ENCODE results near the gene PRPSAP1.
"Not testable (repeated sequence)": the region's sequence is repeated elsewhere in the genome, so short reads cannot be mapped to it uniquely, and the experiment has no call there.

Gene PRPSAP1

DNA sequence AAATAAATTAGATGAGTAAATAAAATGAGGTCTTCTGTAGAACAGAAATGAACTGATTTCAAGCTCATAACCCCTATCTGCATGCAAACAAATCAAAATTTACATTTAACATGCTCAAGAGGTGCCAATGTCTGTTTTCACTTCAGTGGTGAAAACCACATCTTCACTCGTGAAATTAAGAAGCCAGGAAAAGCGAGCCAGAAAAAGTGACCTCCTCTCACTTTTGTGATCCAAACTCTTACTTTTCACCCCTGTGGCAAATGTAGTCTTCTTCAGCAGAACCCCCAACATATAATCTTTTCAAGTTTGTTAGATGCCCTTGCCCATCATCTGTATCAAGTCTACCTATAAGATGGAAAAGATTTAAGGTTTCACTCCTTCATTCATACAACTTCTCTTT, 36.2 kb downstream of the PRPSAP1 start:
- DNase-seq, result no peak

DNA sequence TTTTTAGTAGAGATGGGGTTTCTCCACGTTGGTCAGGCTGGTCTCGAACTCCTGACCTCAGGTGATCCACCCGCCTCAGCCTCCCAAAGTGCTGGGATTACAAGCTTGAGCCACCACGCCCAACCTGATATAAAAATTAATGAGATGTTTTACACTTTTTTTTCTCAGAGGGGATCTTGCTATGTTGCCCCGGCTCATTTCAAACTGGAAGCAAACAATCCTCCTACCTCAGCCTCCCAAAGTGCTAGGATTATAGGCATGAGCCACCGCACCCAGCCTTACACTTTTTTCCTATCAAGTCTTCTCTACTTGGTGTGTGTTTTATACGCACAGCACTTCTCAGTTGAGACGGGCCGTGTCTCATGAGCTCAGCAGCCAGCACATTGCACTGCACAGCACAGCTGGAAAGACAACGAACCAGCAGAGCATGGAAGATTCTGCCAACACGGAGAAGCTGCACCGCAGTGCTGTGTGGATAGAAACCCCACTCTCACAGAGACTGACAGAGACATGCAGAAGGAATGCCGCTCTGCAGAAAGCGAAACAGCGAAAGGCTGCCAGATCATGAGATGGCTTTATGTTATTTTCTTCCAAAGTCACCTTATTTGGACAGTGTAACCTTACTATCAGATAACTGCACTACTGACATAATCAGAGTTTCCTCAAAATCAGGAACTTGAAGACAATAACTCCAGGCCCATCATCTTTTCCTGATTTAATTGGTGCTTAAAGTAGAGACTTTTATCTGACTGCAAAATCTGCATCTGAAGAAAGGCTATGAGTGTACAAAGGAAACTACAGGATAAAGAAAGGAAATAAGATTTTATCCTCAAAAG, 39.1 kb downstream of the PRPSAP1 start:
- no peak for DNase-seq

DNA sequence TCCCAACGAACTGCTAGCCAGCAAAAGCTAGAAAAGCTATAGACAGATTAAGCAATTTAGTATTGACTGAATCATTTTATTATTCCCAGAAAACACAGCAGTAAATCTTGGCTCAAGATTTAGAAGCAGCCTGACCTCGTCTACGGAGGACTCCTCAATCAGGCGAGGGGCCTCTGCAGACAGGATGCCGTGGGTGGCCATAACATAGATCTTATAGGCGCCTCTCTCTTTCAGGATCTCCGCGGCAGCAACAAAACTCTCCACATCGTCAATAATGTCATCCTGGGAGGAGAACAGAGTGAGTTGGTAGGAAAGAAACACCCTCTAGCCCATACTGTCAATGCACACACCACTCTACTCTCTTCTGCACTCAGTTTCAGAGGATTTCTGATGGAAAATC, 41.0 kb downstream of the PRPSAP1 start:
- no peak for DNase-seq

DNA sequence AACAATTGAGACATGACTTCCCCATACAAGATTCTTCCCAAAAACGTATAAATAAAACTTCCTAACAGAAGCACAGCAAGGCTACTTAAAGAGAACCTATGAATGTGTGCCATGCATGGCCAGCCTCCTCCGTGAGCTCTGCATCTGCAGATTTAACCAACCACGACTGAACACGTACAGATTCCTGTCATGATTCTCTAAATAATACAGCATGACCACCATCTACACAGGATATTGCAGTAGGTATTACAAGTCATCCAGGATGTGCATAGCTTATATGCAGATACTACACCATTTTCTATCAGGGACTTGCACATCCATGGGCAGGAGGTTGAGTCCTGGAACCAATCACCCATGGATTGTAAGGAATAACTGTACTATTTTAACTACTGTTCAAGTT, 44.3 kb downstream of the PRPSAP1 start:
- DNase-seq, result no peak

DNA sequence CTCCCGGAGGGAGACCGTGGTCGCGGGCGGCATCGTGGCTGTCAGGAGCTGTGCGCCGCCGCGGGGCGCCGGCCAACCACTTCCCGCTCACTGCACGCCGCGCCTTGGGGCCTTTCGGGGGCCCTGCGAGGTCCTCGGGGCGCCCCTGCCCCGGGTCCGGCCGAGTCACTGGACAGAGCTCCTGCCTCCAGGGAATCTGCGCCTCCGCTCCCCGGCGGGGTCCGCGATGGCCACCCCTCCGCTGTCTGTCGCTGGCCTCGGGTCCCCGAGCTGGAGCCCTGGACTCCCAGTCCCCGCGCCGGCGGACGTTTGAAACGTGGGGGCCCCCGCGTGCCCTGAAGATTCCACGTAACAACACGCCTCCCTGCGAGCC, 45.8 kb downstream of the PRPSAP1 start, which contains the start of gene QRICH2:
TSS of gene QRICH2 (minus strand) at position 311 of the 373 bp plus-strand sequence. CDS start at position 33, 278 bp downstream.
- no peak for DNase-seq

DNA sequence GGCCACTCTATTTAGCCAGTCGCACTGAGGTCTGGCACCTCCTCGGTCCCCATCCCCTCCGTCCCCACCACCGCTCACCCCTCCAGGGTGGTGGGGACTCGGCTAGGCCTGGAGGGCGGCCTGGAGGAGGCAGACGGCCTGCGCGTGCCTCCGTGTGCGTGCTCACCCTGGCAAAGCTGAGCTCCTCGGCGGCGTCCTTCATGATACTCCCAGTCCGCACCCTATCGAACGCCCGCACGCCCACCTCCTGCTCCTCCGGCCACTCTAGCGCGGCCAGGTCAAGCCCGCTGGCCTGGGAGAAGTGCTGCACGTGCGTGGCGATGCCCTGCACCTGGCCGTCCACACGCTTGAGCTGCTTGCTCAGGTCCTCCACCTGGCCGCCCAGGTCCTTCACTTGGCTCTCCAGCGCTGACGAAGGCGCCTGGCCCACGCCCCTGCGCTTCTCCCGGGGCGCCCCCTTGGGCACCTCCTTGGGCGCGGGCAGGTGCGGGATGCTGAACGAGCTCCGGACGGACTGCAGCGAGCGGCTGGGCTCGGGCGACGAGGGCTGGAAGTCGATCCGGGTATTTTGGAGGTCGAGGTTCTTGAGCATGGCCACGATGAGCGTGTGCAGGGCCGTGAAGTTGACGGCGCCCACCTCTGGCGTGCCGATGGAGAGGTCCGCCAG, 46.3 kb downstream of the PRPSAP1 start:
- no peak for DNase-seq

DNA sequence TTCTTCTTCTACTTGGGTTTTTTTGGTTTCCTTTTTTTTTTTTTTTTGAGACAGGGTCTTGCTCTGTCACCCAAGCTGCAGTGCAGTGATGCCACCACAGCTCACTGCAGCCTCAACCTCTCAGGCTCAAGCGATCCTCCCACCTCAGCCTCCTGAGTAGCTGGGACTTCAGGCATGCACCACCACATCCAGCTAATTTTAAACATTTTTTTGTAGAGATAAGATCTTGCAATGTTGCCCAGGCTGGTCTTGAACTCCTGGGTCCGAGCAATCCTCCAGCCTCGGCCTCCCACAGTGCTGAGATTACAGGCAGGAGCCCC, 48.6 kb downstream of the PRPSAP1 start:
- not testable (repeated sequence) for DNase-seq

DNA sequence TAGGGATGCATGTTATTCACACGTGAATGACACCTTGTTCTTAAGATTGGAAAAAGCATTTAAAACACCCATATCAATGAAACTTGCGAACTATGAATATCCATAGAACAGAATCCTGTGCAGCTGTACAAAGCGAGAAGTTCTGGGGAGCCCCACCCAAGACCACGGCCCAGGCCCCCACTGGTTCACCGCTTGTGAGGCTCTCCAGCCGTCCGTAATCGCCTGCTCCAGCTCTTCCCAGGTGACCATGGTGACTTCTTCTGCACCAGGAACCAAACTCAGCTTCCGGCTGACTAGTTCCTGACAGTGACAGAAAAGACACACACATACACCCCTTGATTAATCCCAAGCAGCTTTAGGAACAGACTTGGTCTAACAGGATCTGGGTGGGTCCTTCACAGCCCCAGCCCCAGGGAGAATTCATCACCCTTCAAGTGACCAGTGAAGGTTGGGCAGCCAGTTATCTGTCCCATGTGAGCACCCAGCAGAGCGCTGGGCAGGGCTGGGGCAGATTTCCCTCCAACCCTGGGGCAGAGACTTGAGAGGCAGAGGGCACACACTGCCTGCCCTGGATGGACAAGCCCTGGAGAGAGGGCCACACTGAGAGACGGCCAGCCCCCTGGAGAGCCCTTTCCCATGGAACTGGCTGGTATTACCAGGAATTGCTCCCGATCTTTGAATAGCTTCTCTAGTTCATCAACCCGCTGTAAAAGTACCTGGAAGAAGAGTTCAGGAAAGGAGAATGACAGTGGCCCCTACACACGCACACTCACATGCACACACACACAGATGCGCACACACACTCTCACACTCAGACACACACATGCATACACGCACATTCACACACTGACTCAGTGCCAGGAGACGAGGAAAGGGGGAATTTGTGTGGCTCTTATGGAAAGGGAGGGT, 49.2 kb downstream of the PRPSAP1 start:
- no peak for DNase-seq

DNA sequence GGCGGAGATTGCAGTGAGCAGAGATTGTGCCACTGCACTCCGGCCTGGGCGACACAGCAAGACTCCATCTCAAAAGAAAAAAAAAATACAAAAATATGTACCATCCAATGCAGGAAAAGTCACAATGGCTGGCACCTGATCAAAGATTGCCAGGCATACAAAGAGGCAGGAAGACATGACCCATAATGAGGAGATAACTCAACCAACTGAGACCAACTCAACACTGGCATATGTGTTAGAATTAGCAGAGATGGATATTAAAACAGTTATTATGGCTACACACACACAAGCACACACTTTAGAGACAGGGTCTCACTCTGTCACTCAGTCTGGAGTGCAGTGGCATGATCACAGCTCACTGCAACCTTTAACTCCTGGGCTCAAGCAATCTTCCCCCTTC, 56.3 kb downstream of the PRPSAP1 start:
- no peak for DNase-seq

DNA sequence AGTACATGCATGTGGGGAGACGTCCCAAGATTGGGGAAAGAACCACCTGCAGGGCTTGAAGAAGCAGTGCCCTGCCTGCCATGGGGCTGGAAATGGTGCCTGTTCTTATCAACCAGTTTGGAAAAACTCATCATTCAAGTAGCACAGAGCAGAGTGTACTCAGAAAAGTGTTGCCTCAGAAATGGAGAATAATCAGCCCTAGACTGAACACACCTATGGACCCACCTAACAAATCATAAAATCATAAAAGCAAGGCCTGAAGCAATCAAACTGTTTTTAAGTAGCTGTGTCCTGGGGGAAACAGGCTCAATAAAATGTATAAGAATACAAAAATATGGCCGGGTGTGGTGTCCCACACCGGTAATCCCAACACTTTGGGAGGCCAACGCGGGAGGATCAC, 56.8 kb downstream of the PRPSAP1 start:
- no peak for DNase-seq

DNA sequence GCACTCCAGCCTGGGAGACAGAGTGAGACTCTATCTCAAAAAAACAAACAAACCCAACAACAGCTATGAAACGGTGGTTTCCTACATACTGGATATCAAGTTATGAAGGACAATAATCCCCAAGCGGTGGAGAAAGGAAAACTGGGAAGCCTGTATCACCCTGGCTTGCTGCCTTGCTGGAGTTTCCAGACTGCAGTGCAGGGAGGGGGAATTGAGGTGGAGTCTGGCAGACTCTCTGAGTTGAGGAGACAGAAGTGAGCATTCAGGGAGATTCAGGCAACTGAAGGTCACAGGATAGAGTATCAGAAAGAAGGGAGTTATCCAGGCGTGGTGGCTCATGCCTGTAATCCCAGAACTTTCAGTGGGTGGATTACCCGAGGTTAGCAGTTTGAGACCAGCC, 57.5 kb downstream of the PRPSAP1 start:
- DNase-seq, result no peak

DNA sequence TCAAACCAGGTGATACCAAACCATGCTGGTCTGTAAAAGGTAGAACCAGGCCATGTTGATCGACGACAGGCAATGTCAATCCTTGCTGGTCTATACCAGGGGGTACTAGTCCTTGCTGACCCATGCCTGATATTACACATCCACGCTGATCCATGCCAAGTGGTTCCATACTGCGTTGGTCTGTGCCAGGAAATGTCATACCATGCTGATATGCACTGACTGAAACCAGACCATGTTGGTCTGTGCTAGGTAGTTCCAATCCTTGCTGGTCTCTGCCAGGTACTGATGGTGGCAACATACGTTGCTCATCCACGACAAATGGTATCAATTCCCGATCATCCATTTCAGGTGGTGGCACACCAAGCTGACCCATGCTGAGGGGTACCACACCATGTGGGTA, 60.6 kb downstream of the PRPSAP1 start:
- DNase-seq, result no peak

DNA sequence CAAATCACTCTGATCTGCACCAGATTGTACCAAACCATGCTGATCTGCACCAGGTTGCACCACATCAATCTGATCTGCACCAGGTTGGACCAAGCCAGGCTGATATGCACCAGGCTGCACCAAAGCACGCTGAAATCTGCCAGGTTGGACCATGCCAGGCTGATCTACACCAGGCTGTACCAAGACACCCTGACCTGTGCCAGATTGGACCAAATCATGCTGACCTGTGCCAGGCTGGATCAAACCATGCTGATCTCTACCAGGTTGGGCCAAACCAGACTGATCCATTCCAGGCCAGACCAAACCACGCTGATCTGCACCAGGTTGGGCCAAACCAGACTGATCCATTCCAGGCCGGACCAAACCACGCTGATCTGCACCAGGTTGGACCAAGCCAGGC, 61.1 kb downstream of the PRPSAP1 start:
- DNase-seq, result no peak

DNA sequence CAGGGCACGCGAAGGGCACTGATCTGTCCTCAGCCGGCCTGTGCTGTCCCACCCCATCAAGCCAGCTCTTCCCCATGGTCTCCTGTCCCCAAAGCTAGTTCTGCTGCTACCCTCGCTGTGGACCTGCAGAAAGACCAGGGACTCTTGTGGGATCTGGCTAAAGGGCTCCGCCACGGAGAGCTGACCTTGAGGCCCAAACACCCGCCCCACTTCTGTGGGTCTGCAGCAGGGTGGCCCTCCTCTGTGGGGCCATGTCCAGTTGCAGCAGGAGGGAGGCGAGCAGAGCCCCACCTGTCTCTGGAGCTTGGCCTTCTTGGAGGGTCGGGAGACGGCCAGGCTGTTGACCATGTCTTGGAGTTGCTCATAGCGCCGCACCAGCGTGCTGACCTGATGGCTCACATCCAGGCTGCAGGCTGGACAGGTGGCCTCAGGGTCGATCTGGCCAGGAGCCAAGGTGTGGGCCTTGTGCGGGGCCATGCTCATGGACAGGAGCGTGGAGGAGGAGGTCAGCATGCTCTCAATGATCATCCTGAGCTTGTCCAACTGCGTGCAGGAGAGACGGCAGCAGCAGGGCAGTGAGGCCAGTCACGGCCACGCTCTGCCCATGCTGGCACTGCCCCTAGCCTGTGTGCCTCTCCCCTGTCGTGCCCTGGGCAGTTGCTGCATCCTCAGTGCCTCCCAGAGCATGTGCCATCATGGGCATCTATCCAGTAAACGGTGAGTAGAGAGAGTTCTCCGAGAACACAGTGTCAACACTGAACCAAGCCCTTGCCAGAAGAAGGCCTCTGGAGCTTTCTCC, 71.9 kb downstream of the PRPSAP1 start:
- no peak for DNase-seq

DNA sequence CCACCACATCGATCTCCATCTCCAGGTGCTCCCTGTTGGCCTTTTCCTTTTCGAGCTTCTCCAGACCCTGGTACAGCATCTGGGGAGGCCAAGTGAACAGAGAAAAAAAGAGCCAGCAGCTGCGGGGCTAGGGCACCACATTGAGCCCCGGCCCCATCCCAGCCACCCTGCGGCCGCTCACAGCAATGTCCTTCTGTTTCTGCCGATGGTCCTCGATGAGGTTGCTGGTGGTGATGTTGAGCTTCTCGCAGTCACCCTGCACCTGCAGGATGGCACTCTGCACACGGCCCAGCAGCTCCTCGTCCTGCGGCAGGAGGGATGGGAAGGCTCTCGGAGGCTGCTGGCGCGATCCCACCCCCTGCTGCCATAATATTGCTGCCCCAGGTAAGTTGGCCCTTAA, 73.1 kb downstream of the PRPSAP1 start:
- DNase-seq, result no peak

DNA sequence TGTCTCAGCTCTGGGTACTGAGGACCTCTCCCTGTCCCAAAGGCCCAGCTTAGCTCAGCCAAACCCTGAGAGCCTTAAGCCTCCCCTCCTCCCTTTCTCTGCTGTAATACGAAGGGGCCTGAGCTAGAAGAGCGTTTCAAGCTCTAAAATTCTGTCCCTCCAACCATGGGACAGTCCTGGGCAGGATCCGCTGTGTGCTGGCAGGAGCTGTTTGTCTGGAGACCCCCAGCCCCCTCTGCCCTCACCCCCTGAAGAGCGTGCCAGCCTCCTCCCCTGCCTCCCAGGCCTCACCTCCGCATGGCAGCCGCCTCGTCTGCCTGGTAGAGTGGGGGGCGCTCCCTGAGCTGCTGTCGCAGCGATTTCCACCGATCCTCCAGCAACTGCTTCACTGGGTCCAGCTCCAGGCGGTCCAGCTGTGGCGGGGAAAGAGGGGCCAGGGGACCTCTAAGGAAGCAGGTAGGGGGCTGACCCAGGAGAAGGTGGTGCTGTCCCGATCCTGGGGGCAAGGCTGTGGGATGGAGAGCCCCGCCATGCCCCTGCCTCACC, 73.9 kb downstream of the PRPSAP1 start:
- no peak for DNase-seq

DNA sequence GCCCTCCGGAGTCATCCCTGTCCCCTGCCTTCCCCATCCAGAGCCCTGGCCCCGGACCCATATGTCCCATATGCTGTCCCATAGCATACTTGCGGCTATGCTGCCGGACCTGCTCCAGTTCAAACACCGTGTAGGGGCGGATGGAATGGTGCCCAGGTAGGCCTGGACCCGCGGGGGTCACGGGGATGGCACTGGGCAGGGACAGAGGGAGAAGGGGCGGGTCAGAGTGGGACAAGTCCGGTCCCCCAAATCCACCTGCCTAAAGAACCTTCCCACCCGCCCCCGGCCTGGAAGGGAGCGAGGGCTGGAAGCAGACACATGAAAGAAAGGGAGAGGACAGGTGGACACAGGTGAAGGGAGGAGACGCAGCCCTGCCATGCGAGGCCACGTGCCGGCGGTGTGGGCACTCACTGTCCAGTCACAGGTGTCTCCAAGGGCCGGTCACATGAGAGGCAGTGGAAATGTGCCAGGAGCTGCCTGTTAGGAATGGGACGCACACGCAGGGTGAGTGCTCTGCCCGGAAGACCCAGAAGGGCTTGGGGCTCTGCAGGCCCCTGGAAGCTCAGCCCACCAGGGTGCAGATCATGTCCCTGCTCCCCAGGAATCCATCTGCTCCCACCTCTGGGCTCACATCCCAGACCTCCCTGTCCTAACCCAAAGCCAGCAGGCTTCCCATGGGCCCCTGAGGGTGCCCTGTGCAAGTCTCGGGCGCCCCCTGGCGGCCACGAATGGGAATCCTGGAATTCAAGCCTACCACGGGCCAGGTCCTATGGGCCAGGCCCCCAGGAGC, 74.6 kb downstream of the PRPSAP1 start:
- DNase-seq, result peak; percentile 83

DNA sequence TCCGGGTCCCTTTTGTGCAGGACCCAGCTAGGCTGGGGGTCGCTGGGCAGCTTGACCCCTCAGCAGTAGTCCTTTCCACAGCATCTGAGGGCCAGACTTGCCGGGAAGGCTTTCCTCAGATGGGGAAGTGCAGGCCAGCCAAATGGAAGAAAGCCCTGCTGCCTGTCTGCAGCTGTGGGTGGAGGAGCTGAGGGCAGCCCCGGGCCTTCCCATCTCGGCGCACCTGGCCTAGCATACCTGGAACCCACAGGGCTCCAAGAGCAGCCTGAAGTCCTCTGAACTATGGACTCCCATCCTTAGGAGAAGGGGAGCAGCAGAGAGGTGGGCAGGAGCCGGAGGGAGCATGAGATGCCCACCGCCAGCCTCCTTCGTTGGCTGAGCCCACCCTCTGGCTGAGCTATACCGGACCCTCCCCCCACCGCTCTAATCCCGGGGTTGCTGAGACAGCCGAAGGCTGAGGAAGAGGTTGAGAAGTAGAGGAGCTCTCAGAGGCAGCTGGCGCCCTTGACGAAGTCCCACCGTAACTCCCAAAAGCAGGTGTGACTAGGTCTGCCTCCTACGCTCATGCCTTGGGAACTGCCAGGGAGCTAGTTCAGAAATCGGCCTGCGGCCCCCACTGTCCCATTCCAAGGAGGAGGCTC, 75.3 kb downstream of the PRPSAP1 start:
- no peak for DNase-seq

DNA sequence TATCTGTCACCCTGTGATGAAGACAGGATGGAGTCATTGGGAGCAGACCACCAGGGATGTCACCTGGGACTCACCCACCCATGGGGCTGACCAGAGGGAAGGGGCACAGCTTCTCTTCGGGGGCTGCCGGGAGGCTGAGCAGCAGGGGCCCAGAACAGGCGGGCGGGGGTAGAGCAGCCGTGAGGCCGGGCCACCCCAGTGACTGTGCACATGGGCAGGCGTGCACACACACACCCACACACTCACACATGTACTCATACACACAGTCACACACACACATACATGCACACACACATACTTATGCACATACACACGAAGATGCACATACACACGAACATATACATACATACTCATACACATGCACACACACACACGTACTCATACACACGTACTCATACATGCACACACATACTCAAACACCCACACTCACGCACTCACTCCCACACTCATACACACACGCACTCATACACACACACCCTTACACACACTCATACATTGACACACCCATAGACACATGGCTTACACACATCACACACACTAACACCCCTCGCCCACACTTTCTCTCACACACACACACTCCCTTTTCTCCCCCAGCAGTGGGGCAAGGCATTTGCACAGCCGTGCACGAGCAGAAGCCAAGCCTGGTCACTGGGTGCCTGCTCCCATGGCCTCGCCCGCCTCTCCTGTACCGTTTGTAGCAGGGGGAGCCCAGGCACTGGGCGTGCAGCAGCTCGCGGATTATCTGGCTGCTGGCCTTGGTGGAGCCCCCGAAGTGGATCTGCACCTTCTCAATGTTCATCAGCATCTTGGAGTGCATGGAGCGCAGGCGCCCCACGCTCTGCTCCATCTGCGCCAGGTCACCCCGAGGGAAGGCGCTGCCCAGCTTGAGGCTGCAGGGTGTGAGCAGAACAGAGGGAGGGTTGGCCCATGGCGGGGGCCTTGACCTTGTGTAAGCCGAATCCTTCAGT, 76.1 kb downstream of the PRPSAP1 start:
- DNase-seq, result no peak

Measured in NCI-H345 (cell line).